Body of pancreas (tissue), 4 donors: ENCODE data around the gene PKNOX2. TPM values are rescaled to one million over a fixed set of nuclear protein-coding genes. Genes with fewer than 3 reads are reported as not detected.

ENCODE experiments used
- ATAC-seq: fragments of 150-250 bp; one replicate; pipeline ENCODE4 v1.9.1; 2016
- DNase-seq, 4 donors: peaks; one replicate each; pipeline ENCODE4 v3.0.0-alpha.2; 2019
- H3K27ac ChIP-seq, 4 donors: fragments of 200-600 bp; sonication (generic); 1 replicate in 3 of 4; 2 replicates in 1 of 4; pipeline versions ENCODE4 v1.5.1 to v1.6.1; 2016 to 2019; ENCODE audit warnings: mild to moderate bottlenecking in 1 of 4, mixed read lengths in 1 of 4, moderate library complexity in 1 of 4
- H3K27me3 ChIP-seq, 2 donors: fragments of 200-600 bp; sonication (generic); one replicate each; pipeline ENCODE4 v1.6.0; 2016; ENCODE audit warnings: mild to moderate bottlenecking in 1 of 2
- H3K36me3 ChIP-seq, 2 donors: fragments of 200-600 bp; sonication (generic); replicated peaks in 1 of 2; 2 replicates each; pipeline ENCODE4 v1.5.1; 2016; ENCODE audit warnings: low read depth in 2 of 2; ENCODE audit not compliant: insufficient read depth in 1 of 2
- H3K4me1 ChIP-seq: fragments of 200-600 bp; sonication (generic); one replicate; pipeline ENCODE4 v1.6.0; 2016
- H3K4me3 ChIP-seq, 2 donors: fragments of 200-600 bp; sonication (generic); 1 replicate in 1 of 2; 2 replicates in 1 of 2; pipeline ENCODE4 v1.5.1; 2016 to 2019
- H3K9me3 ChIP-seq, 3 donors: fragments of 200-600 bp; sonication (generic); 1 replicate in 2 of 3; 2 replicates in 1 of 3; pipeline ENCODE4 v1.5.1; 2016
- CTCF ChIP-seq, 7 experiments: fragments of 450-650 bp in 4 of 7; fragments of 200-600 bp in 3 of 7; sonication (generic) in 3 of 7; IDR thresholded peaks; one replicate each; pipeline ENCODE4 v1.5.1; 2016 to 2019; ENCODE audit warnings: antibody characterized with exemption in 7 of 7
- POLR2A ChIP-seq, 3 donors: fragments of 450-650 bp; IDR thresholded peaks; one replicate each; pipeline ENCODE4 v1.6.1; 2016; ENCODE audit warnings: antibody characterized with exemption in 3 of 3, mild to moderate bottlenecking in 2 of 3
- WGBS, 2 donors: methylation state at CpG; one replicate each; pipeline ENCODE4 v1.1.5; 2017; 5-methylcytosine and 5-hydroxymethylcytosine counted together
- intact Hi-C: fragments of 100-400 bp; cut with DNase I; formaldehyde crosslinking; loops from one replicate; pipeline ENCODE4 v1.15.1; 2023
- total RNA-seq, 2 donors: library from RNA; depleted of rRNA; stranded (reverse); fragments of >200 nt; gene quantifications; one replicate each; pipeline ENCODE4 v1.1.0, GENCODE V29; 2016

PKNOX2 gene
- total RNA-seq, 2 donors from 2014 or later = 4.2 to 4.9 TPM

DNA sequence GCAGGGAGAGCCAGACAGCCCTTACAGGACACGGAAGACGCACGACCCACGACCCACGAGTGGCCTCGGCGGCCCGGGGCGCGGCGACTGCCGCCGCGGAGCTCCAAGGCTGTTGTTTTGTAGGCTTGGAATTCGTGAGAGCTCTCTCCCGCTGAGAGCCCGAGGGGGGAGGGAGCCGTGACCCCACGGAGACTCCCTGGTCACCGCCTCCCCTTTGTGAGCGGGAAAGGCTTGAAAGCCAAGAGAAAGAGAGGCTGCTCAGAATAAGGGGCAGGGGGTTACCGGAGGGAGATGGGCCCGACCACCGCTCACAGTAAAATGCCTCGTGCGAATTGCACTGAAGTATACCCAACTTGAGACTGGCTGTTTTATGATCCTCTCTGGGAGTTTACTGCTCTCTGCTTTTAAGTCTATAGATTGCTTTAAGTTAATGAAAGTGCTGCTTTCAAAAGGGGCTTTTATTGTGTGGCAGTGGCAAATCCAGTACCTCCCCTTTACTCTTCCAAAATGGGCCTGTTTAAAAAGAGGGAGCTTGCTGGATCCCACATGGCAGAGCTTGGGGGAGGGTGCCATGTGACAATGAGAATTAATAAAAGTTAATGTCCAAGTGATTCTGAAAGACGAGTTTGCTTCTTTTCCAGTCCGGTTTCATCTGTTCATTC, 2.9 kb downstream of the PKNOX2 start:
- Histone ChIP-seq H3K4me3 (no peak overlapping the region), H3K36me3 (no peaks in the 10 kb centered on the region), H3K4me1 (peaks cover 79% of the 10 kb centered on the region), H3K9me3 (no peaks in the 10 kb centered on the region), H3K27ac (peak overlapping the region; percentile 86 to 89 (median 88)), H3K27me3 (no peaks in the 10 kb centered on the region)
- intact Hi-C loops = no loop called here
- WGBS, 2 donors = 26 to 33% methylated on average over 12 to 26 of the region's 28 CpGs
- peak; percentile 65 to 71 (median 70) for DNase-seq
- ATAC-seq = peak; percentile 28
- TF ChIP-seq POLR2A (IDR thresholded peaks at IDR 0.05) = peak; percentile 65 to 91 (median 86)
- TF ChIP-seq CTCF (IDR thresholded peaks at IDR 0.05) = no peak

- Histone ChIP-seq H3K27ac (peak overlapping the region; percentile 86 to 89 (median 88)), H3K4me1 (peaks cover 85% of the 10 kb centered on the region), H3K9me3 (no peaks in the 10 kb centered on the region), H3K4me3 (no peak overlapping the region), H3K36me3 (no peaks in the 10 kb centered on the region), H3K27me3 (no peaks in the 10 kb centered on the region)
- ATAC-seq = peak; percentile 28
- TF ChIP-seq CTCF (IDR thresholded peaks at IDR 0.05) (no peak), POLR2A (IDR thresholded peaks at IDR 0.05) (peak in 1 of 3 donors; percentile 1)
- intact Hi-C loops = no loop called here
- peak; percentile 66 to 84 (median 77) for DNase-seq
- WGBS, 2 donors = 18 to 26% methylated on average over 9 of the region's 9 CpGs
These were observed 3.6 kb downstream of the PKNOX2 start for GRCh38 chr11:125167954-125168835.

DNA sequence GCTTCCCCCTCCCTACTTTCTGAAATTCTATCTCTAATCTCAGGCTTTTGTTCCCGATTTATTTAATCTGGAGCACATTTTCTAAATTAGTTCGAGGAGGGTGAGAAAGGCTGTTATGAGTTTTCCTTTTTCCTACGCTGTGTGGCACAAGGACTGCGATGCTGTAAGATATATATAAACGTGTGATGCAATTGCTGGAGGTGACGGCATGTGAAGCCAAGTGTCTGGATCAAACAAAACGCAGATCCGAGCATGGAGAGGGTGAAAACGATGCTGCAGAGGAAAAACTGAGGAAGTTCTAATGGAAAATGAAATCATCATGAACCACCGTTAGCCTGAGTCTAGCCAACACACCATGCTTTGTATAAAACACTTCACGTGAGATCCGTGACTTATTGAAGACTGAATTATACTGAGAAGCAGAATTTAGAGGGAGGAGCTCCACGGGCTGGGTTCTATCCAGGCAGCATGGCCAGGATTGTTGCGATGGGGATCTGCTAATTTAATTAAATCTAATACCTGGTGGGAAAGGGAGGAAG, 4.4 kb downstream of the PKNOX2 start:
- Histone ChIP-seq H3K36me3 (no peaks in the 10 kb centered on the region), H3K9me3 (no peaks in the 10 kb centered on the region), H3K27me3 (no peaks in the 10 kb centered on the region), H3K27ac (peak overlapping the region; percentile 86 to 89 (median 88)), H3K4me3 (no peak overlapping the region), H3K4me1 (peaks cover 85% of the 10 kb centered on the region)
- WGBS, 2 donors = 16 to 28% methylated on average over 14 of the region's 14 CpGs
- intact Hi-C loops = no loop called here
- peak in 3 of 4 donors; percentile 34 to 51 (median 47) for DNase-seq
- ATAC-seq = no peak
- TF ChIP-seq POLR2A (IDR thresholded peaks at IDR 0.05) (peak in 1 of 3 donors; percentile 11), CTCF (IDR thresholded peaks at IDR 0.05) (no peak)

DNA sequence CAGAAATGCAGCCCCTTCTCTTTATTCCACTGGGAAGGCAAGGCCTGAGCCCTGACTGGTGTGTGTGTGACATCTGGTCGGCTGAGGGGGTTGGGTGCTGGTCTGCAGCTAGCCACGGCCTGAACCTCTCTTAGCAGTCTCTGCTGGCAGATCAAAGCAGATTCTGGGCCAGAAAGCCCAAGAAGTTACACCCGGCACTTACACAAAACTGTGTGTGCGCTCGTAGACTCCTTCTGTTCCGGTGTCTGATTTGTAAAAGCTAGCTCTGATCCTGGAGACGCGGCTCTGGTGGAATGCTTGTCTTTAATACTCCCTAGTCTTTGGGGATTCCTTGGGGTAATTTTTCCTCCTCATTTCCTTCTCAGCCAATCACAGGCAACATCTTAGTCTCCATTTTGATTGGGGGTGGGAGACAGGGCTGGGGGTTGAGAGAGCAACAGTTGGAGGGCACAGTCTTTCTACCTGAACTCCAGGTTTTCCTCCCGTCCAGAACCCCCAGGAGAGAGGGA, 5.5 kb downstream of the PKNOX2 start:
- TF ChIP-seq POLR2A (IDR thresholded peaks at IDR 0.05) = no peak
- no peak for TF ChIP-seq CTCF (IDR thresholded peaks at IDR 0.05)
- intact Hi-C loops = no loop called here
- no peak overlapping the region for H3K4me3 ChIP-seq
- H3K27me3 ChIP-seq = no peaks in the 10 kb centered on the region
- no peaks in the 10 kb centered on the region for H3K36me3 ChIP-seq
- ATAC-seq (no peak), DNase-seq (peak in 3 of 4 donors; percentile 26 to 32 (median 26))
- H3K9me3 ChIP-seq = no peaks in the 10 kb centered on the region
- 44 to 60% methylated on average over 3 to 9 of the region's 9 CpGs for WGBS, 2 donors
- peaks cover 92% of the 10 kb centered on the region for H3K4me1 ChIP-seq
- H3K27ac ChIP-seq = peak overlapping the region; percentile 86 to 89 (median 88)
